Osteocyte (in vitro differentiated cells): ENCODE measurements around the gene PPCDC. TPM values are rescaled to one million over a fixed set of nuclear protein-coding genes. Genes with fewer than 3 reads are reported as not detected.

Source experiments
- DNase-seq: peaks from one replicate; pipeline ENCODE4 v3.0.0; 2021; ENCODE audit warnings: mixed read lengths; ENCODE audit not compliant: unreplicated experiment; ENCODE audit errors: extremely low spot score
- H3K27ac Mint-ChIP-seq: one replicate; pipeline ENCODE4 v1.8.0; 2021; ENCODE audit warnings: mild to moderate bottlenecking, mixed read lengths; ENCODE audit not compliant: unreplicated experiment
- H3K27me3 Mint-ChIP-seq: one replicate; pipeline ENCODE4 v1.8.0; 2021; ENCODE audit warnings: mixed read lengths; ENCODE audit not compliant: unreplicated experiment
- H3K36me3 Mint-ChIP-seq: one replicate; pipeline ENCODE4 v1.8.0; 2021; ENCODE audit warnings: mixed read lengths; ENCODE audit not compliant: unreplicated experiment
- H3K4me1 Mint-ChIP-seq: one replicate; pipeline ENCODE4 v1.8.0; 2021; ENCODE audit warnings: mixed read lengths; ENCODE audit not compliant: unreplicated experiment
- H3K4me3 Mint-ChIP-seq: one replicate; pipeline ENCODE4 v1.8.0; 2021; ENCODE audit warnings: mild to moderate bottlenecking, moderate library complexity, mixed read lengths; ENCODE audit not compliant: unreplicated experiment
- H3K9me3 Mint-ChIP-seq: one replicate; pipeline ENCODE4 v1.8.0; 2021; ENCODE audit warnings: mixed read lengths; ENCODE audit not compliant: unreplicated experiment
- CTCF ChIP-seq: fragments of 200-600 bp; sonication (generic); IDR thresholded peaks from 2 replicates; pipeline ENCODE4 v1.5.0; 2021; ENCODE audit warnings: antibody characterized with exemption, mild to moderate bottlenecking, moderate library complexity
- total RNA-seq: library from RNA; stranded (reverse); gene quantifications from 2 replicates; pipeline ENCODE4 v1.2.1, GENCODE V29; 2021

Gene PPCDC
- total RNA-seq, 1 donor from 2014 or later: 12.7 TPM

- DNase-seq: no peak
- Mint-ChIP-seq H3K9me3 (no peaks in the 10 kb centered on the region), H3K4me1 (peaks cover 2% of the 10 kb centered on the region), H3K36me3 (peaks cover 6% of the 10 kb centered on the region), H3K4me3 (no peak overlapping the region), H3K27ac (no peak overlapping the region), H3K27me3 (no peaks in the 10 kb centered on the region)
- TF ChIP-seq CTCF: no peak
These were observed 29.8 kb downstream of the PPCDC start for GRCh38 chr15:75052972-75053747.

GRCh38 chr15:75053748-75054125, 30.3 kb downstream of the PPCDC start:
- Mint-ChIP-seq H3K36me3 (peaks cover 6% of the 10 kb centered on the region), H3K4me1 (peaks cover 5% of the 10 kb centered on the region), H3K27me3 (no peaks in the 10 kb centered on the region), H3K4me3 (no peak overlapping the region), H3K27ac (no peak overlapping the region), H3K9me3 (no peaks in the 10 kb centered on the region)
- no peak for TF ChIP-seq CTCF
- no peak for DNase-seq

GRCh38 chr15:75054172-75054897, 30.9 kb downstream of the PPCDC start:
- no peak for DNase-seq
- Mint-ChIP-seq H3K4me1 (peaks cover 5% of the 10 kb centered on the region), H3K27ac (no peak overlapping the region), H3K36me3 (peaks cover 3% of the 10 kb centered on the region), H3K4me3 (no peak overlapping the region), H3K9me3 (no peaks in the 10 kb centered on the region), H3K27me3 (no peaks in the 10 kb centered on the region)
- no peak for TF ChIP-seq CTCF

DNA sequence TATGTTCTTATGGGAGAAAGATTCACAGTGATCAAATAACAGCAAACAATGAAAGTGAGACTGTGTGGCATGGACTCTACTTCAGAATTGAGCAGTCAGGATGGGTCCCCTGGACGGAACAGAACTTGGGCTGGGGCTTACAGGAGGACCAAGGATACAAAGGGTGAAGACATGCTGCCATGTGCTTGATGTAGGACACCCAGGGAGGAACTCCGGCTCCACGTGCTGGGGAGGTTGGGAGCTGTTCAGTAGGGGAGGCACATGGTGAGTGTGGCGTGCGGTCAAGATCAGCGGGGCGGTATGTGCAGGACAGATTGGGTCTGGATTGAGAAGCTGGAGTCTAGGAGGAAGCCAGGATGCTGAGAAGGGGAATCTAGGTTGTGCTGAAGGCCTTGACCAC, 32.6 kb downstream of the PPCDC start:
- H3K9me3 Mint-ChIP-seq: no peaks in the 10 kb centered on the region
- H3K4me1 Mint-ChIP-seq: peaks cover 5% of the 10 kb centered on the region
- no peak overlapping the region for H3K4me3 Mint-ChIP-seq
- H3K27ac Mint-ChIP-seq: no peak overlapping the region
- H3K27me3 Mint-ChIP-seq: no peaks in the 10 kb centered on the region
- H3K36me3 Mint-ChIP-seq: peaks cover 3% of the 10 kb centered on the region
- no peak for TF ChIP-seq CTCF
- no peak for DNase-seq
